GM23338 (cell line): Measurements from ENCODE around the gene TP53BP2.

ENCODE experiments used
- CREB1 ChIP-seq: fragments of 250-450 bp; sonication (Bioruptor Pico); IDR thresholded peaks from 2 replicates; pipeline ENCODE4 v1.5.0; 2020; ENCODE audit warnings: low read depth, mild to moderate bottlenecking, moderate library complexity
- ETS1 ChIP-seq: IDR thresholded peaks from 2 replicates; pipeline ENCODE4 v1.6.1; 2016; ENCODE audit warnings: antibody characterized with exemption
- EZH2 ChIP-seq: fragments of 200-600 bp; sonication (generic); IDR thresholded peaks from one replicate; pipeline ENCODE4 v1.8.0; 2017; ENCODE audit warnings: antibody characterized with exemption, mild to moderate bottlenecking, low read depth; ENCODE audit not compliant: unreplicated experiment
- NANOG ChIP-seq: IDR thresholded peaks from 2 replicates; pipeline ENCODE4 v1.6.1; 2016; ENCODE audit warnings: antibody characterized with exemption, borderline replicate concordance
- POLR2AphosphoS5 ChIP-seq: IDR thresholded peaks from 2 replicates; pipeline ENCODE4 v1.6.1; 2016; ENCODE audit warnings: antibody characterized with exemption, low read depth
- TF ChIP-seq, protein P1 (sequence below), 2 experiments: fragments of 200-600 bp in 1 of 2; sonication (generic) in 1 of 2; conservative IDR thresholded peaks; 2 replicates each; pipeline versions ENCODE4 v1.5.1 to v1.6.1; 2016 to 2017; ENCODE audit warnings: antibody characterized with exemption in 2 of 2, low read depth in 2 of 2, mild to moderate bottlenecking in 2 of 2, moderate library complexity in 1 of 2

DNA sequence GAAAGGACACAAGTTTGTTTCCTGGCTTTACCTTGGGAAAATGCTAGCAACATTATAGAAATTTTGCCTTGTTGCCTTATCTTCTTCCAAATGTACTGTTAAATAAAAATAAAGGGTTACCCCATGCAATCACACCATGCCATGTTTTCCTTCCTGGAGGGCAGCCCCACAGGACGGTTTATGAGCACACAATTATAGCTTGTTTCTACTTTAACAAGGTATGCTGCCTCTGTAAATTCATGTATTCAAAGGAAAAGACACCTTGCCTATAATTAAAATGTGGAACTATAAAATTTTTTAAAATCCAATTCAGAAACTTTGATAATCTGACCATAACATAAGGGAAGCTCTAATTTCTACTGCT, 70.1 kb downstream of the TP53BP2 start:
- TF ChIP-seq, protein P1, sequence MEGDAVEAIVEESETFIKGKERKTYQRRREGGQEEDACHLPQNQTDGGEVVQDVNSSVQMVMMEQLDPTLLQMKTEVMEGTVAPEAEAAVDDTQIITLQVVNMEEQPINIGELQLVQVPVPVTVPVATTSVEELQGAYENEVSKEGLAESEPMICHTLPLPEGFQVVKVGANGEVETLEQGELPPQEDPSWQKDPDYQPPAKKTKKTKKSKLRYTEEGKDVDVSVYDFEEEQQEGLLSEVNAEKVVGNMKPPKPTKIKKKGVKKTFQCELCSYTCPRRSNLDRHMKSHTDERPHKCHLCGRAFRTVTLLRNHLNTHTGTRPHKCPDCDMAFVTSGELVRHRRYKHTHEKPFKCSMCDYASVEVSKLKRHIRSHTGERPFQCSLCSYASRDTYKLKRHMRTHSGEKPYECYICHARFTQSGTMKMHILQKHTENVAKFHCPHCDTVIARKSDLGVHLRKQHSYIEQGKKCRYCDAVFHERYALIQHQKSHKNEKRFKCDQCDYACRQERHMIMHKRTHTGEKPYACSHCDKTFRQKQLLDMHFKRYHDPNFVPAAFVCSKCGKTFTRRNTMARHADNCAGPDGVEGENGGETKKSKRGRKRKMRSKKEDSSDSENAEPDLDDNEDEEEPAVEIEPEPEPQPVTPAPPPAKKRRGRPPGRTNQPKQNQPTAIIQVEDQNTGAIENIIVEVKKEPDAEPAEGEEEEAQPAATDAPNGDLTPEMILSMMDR (conservative IDR thresholded peaks at IDR 0.05; ENCODE audit: low read depth in 2 of 2) = no peak
- no peak for TF ChIP-seq POLR2AphosphoS5
- no peak for TF ChIP-seq NANOG
- TF ChIP-seq CREB1 (CRISPR knock-in tag) = no peak
- TF ChIP-seq EZH2 = no peak
- no peak for TF ChIP-seq ETS1
